ENCODE results near the gene MGMT. TPM values are rescaled to one million over a fixed set of nuclear protein-coding genes. Genes with fewer than 3 reads are reported as not detected.

The MGMT gene
- total RNA-seq, 1 donor from 2014 or later: 13.9 TPM

DNA sequence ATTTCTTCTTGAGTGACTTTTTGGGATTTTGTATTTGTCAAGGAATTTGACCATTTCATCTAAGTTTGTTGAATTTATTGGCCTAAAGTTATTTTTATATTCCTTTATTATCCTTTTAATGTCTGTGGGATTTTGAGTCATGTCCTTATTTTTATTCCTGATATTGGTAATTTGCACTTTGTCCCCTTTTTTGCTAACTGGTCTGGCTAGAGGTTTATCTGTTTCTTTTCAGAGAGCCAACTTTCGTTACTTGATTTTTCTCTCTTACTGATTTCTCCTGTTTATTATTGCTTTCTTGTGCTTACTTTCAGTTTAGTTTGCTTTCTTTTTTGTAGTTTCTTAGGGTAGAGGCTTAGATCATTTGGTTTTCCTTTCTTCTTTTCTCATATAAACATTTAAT, 14.6 kb downstream of the MGMT start:
- Mint-ChIP-seq H3K27me3 (ENCODE audit: low read depth) (no peaks in the 10 kb centered on the region), H3K27ac (ENCODE audit: unreplicated experiment) (no peak overlapping the region), H3K4me3 (ENCODE audit: unreplicated experiment) (no peak overlapping the region), H3K36me3 (ENCODE audit: low read depth) (peaks cover 27% of the 10 kb centered on the region), H3K4me1 (ENCODE audit: low read depth) (peaks cover 3% of the 10 kb centered on the region), H3K9me3 (ENCODE audit: low read depth) (peaks cover 39% of the 10 kb centered on the region)
- no peak for DNase-seq (ENCODE audit: low spot score)
- TF ChIP-seq CTCF (IDR thresholded peaks at IDR 0.05): no peak

DNA sequence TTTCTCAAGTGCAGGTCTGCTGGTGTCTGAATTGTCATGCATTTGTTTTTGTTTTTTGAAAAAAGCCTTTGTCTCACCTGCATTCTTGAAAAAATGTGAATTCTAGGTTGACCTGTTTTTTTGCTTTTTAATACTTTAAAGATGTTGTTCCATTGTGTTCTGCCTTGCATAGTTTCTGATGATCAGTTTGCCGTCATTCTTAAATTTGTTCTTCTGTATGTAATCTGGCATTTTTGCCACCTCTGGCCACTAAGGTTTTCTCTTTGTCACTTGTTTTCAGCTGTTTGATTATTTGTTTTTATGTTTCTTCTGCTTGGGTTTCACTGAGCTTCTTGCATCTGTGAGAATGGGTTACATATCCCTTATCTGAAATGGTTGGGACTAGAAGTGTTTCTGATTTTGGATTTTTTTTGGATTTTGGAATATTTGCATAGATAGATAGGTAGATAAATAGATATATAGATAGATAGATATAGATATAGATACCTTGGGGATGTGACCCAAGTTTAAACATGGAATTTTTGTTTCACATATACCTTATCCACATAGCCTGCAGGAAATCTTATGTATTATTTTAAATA, 16.5 kb downstream of the MGMT start:
- no peak overlapping the region for H3K4me3 Mint-ChIP-seq (ENCODE audit: unreplicated experiment)
- peaks cover 27% of the 10 kb centered on the region for H3K36me3 Mint-ChIP-seq (ENCODE audit: low read depth)
- no peak for DNase-seq (ENCODE audit: low spot score)
- H3K4me1 Mint-ChIP-seq (ENCODE audit: low read depth): peaks cover 3% of the 10 kb centered on the region
- no peaks in the 10 kb centered on the region for H3K27me3 Mint-ChIP-seq (ENCODE audit: low read depth)
- H3K9me3 Mint-ChIP-seq (ENCODE audit: low read depth): peaks cover 46% of the 10 kb centered on the region
- TF ChIP-seq CTCF (IDR thresholded peaks at IDR 0.05): no peak
- no peak overlapping the region for H3K27ac Mint-ChIP-seq (ENCODE audit: unreplicated experiment)

DNA sequence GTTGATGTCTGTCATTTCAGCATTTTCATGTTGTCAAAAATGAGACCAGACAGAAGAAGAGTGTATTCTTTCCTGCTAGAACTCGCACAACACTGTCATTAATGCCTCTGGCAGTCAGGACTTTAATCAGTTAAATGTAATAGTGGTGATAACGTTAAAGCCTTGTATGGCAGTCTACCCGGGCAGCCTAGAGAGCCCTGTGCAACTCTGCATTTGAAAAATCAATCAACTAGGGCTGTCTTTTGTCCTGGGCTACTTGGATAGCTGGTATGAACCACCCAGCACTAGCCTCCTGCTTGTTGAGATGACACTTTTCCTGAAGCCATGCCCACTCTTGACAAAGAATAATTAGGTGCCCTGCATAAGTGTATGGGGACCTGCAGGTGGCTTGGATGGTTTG, 19.8 kb downstream of the MGMT start:
- Mint-ChIP-seq H3K27ac (ENCODE audit: unreplicated experiment) (no peak overlapping the region), H3K4me1 (ENCODE audit: low read depth) (peaks cover 1% of the 10 kb centered on the region), H3K4me3 (ENCODE audit: unreplicated experiment) (no peak overlapping the region), H3K36me3 (ENCODE audit: low read depth) (peaks cover 28% of the 10 kb centered on the region), H3K27me3 (ENCODE audit: low read depth) (no peaks in the 10 kb centered on the region), H3K9me3 (ENCODE audit: low read depth) (peaks cover 60% of the 10 kb centered on the region)
- no peak for TF ChIP-seq CTCF (IDR thresholded peaks at IDR 0.05)
- no peak for DNase-seq (ENCODE audit: low spot score)

DNA sequence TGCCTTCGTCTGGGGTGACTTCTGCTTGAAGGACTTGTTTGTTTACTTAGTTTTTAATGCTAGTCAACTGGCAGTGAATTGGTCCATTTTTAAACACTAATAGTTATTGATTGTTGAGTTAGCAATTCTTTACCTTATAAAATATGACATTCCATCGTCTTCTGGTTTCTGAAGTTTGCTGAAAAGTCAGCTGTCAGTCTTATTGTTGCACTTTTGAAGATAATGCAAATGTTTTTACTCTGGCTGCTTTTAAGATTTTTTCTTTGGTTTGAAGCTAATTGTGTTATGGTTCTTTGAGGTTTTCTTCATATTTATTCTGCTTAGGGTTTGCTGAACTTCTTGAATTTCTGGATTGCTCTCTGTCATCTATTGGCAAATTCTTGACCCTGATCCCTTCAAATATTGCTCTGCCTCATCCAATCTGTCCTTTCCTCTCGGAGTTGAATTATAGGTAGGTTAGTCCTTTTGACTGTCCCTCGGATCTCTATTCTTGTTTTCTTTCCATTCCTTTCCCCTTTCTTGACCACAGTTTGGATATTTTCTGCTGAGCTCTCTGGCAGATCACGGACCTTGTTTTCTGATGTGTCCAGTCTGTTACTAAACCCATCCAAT, 24.2 kb downstream of the MGMT start:
- no peak for TF ChIP-seq CTCF (IDR thresholded peaks at IDR 0.05)
- H3K27ac Mint-ChIP-seq (ENCODE audit: unreplicated experiment): no peak overlapping the region
- no peak overlapping the region for H3K4me3 Mint-ChIP-seq (ENCODE audit: unreplicated experiment)
- H3K4me1 Mint-ChIP-seq (ENCODE audit: low read depth): no peaks in the 10 kb centered on the region
- H3K9me3 Mint-ChIP-seq (ENCODE audit: low read depth): peaks cover 40% of the 10 kb centered on the region
- peaks cover 9% of the 10 kb centered on the region for H3K36me3 Mint-ChIP-seq (ENCODE audit: low read depth)
- no peaks in the 10 kb centered on the region for H3K27me3 Mint-ChIP-seq (ENCODE audit: low read depth)
- no peak for DNase-seq (ENCODE audit: low spot score)

DNA sequence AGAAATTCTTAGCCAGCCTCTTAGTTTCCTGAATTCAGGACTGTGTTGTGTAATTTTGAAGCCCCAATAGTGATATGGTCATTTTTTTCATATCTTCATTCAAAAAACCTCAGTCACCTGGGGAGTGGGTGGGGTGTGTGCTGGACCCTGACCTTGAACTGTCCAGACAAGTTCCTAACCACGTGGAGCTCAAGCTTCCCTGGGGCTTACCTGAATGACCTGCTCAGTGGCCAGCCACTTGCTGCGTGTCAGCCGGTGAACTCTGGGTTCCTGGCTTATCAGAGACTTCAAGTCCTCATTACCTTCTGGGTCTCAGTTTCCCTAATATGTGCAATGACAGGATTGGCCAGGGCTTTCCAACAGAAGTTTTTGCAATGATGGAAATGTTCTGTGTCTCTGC, 27.1 kb downstream of the MGMT start:
- no peak for DNase-seq (ENCODE audit: low spot score)
- Mint-ChIP-seq H3K27ac (ENCODE audit: unreplicated experiment) (no peak overlapping the region), H3K27me3 (ENCODE audit: low read depth) (no peaks in the 10 kb centered on the region), H3K9me3 (ENCODE audit: low read depth) (peaks cover 37% of the 10 kb centered on the region), H3K4me3 (ENCODE audit: unreplicated experiment) (no peak overlapping the region), H3K36me3 (ENCODE audit: low read depth) (peaks cover 16% of the 10 kb centered on the region), H3K4me1 (ENCODE audit: low read depth) (no peaks in the 10 kb centered on the region)
- no peak for TF ChIP-seq CTCF (IDR thresholded peaks at IDR 0.05)

Measured in chondrocyte (in vitro differentiated cells).